Astrocyte of the cerebellum (primary cell): ENCODE measurements around the gene DMC1.

Source experiments
- DNase-seq: peaks from one replicate; pipeline ENCODE4 v3.0.0-alpha.2; 2011; ENCODE audit warnings: low read depth
- H3K4me3 ChIP-seq: 2 replicates; pipeline ENCODE4 v1.5.1; 2011; ENCODE audit warnings: mild to moderate bottlenecking, low read depth, low read length, moderate library complexity
- in situ Hi-C: cut with HindIII; loops from 2 replicates; pipeline ENCODE4 v1.10.0; 2017; ENCODE audit warnings: low sequenced_read_pairs
- TF ChIP-seq, protein P1 (sequence below): IDR thresholded peaks from 2 replicates; pipeline ENCODE4 v1.5.1; 2012; ENCODE audit warnings: low read length, low read depth, moderate library complexity, mild to moderate bottlenecking; ENCODE audit errors: missing control alignments

DMC1 gene

DNA sequence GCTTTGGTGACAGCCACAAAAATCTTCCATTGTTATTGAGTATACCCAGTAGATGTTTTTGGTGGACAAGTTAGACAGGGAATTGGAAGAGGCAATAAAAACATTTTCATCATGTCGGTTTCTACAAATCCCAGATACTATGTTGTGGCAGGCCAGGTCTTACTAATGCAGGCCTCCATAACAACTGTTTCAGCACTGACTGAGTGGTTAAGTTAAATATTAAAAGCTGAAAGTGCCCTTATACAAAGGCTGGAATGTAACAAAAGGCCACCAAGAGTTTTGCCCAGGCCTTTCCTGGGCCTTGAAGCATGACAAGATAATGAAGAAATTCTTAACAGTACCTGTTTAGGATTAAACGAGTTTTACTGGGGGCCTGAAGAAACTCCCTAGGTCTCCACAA, 29.3 kb downstream of the DMC1 start:
- H3K4me3 ChIP-seq: no peak overlapping the region
- DNase-seq: no peak
- in situ Hi-C loops: no loop called here

GRCh38 chr22:38531251-38531938, 38.6 kb downstream of the DMC1 start:
- H3K4me3 ChIP-seq: no peak overlapping the region
- in situ Hi-C loops: no loop called here
- no peak for DNase-seq
- TF ChIP-seq, protein P1, sequence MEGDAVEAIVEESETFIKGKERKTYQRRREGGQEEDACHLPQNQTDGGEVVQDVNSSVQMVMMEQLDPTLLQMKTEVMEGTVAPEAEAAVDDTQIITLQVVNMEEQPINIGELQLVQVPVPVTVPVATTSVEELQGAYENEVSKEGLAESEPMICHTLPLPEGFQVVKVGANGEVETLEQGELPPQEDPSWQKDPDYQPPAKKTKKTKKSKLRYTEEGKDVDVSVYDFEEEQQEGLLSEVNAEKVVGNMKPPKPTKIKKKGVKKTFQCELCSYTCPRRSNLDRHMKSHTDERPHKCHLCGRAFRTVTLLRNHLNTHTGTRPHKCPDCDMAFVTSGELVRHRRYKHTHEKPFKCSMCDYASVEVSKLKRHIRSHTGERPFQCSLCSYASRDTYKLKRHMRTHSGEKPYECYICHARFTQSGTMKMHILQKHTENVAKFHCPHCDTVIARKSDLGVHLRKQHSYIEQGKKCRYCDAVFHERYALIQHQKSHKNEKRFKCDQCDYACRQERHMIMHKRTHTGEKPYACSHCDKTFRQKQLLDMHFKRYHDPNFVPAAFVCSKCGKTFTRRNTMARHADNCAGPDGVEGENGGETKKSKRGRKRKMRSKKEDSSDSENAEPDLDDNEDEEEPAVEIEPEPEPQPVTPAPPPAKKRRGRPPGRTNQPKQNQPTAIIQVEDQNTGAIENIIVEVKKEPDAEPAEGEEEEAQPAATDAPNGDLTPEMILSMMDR: no peak

More for the DNA sequence above, 29.3 kb downstream of the DMC1 start:
- TF ChIP-seq, protein P1: no peak

- H3K4me3 ChIP-seq: no peak overlapping the region
- TF ChIP-seq, protein P1: no peak
- in situ Hi-C loops: no loop called here
- DNase-seq: no peak
Measured at GRCh38 chr22:38524429-38524828, 45.6 kb downstream of the DMC1 start.

- H3K4me3 ChIP-seq: no peak overlapping the region
- TF ChIP-seq, protein P1: no peak
- in situ Hi-C loops: no loop called here
- DNase-seq: no peak
Measured at GRCh38 chr22:38523479-38523878, 46.5 kb downstream of the DMC1 start.

DNA sequence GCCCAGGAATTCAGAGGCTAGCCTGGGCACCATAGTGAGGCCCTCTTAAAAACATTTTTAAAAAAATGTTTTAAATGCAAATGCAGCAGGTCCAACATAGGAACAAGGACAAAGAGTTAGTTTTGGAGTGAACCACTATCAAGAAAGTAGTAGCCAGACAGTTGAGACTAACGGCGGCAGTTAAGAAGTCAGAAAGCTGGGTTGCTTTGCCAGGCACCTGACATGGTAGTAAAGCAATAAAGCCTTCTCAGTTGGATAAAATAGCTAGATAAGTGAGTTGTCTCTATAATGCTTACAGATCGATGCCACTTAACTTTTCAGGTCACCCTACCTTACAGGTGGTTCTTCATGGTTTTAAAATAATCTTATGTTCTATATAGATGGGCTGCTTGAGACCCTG, 47.0 kb downstream of the DMC1 start:
- in situ Hi-C loops: no loop called here
- no peak for DNase-seq

DNA sequence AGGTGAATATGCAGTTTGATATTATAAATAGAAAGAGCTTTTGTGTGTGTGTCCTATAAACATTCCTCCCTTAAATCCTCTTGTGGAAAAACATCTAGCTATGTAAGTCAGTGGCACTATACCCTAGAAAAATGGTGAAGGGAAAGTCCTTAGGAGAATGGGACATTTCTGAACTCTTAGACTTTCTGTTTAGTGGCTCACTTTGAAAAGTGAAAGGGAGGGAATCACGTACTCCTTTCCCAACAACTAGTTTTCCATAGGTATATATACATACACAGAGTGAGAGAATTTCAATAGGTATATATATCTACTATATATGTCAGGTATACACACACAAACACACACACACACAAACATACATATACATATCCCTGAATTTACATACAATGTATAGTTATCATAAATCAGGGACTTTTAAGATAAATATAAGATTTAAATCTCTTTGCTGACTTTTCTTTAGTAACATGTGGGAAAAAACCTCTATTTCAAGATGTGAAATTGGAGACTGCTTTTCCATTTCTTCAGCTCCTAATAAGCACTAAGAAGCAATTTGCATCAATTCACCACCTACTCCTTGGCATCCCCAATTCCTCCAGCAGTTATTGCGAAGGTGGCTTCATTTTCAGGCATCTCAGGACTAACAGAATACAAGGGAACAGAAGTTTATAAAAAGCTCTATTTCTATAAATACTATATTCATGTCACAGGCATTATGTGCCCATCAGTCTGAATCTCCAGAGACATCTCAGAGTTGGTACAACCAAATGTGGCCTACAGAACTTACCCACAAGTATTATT, 50.3 kb downstream of the DMC1 start:
- TF ChIP-seq, protein P1: no peak
- DNase-seq: no peak
- no peak overlapping the region for H3K4me3 ChIP-seq
- in situ Hi-C loops: no loop called here

More for the DNA sequence above, 47.0 kb downstream of the DMC1 start:
- H3K4me3 ChIP-seq: no peak overlapping the region
- TF ChIP-seq, protein P1: no peak
